ENCODE data around the gene ORC5. TPM values are rescaled to one million over a fixed set of nuclear protein-coding genes. Genes with fewer than 3 reads are reported as not detected.
"Not testable (repeated sequence)": the region's sequence is repeated elsewhere in the genome, so short reads cannot be mapped to it uniquely, and the experiment has no call there.

Gene ORC5
- total and polyA plus RNA-seq, 9 donors: 11.9 to 21.5 (median 16.1) TPM

DNA sequence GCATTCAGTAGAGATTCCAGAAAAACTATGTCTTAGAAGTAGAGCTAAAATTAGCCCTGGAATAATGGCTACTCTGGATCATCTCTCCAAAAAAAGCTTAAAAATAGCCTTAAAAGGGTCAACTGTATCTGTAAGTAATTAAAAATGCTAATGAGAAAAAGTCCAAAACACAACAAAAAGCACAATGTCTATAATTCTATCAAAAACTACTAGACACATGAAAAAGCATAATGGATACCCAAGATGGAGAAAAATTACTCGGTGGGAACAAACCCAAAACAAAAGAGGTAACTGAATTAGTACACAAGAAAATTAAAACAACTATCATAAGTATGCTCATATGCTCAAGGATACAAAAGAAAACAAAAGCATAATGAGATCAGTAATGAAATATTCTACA lies 15.4 kb downstream of the ORC5 start:
- no peak overlapping the region for H3K27ac ChIP-seq
- TF ChIP-seq, protein P1, sequence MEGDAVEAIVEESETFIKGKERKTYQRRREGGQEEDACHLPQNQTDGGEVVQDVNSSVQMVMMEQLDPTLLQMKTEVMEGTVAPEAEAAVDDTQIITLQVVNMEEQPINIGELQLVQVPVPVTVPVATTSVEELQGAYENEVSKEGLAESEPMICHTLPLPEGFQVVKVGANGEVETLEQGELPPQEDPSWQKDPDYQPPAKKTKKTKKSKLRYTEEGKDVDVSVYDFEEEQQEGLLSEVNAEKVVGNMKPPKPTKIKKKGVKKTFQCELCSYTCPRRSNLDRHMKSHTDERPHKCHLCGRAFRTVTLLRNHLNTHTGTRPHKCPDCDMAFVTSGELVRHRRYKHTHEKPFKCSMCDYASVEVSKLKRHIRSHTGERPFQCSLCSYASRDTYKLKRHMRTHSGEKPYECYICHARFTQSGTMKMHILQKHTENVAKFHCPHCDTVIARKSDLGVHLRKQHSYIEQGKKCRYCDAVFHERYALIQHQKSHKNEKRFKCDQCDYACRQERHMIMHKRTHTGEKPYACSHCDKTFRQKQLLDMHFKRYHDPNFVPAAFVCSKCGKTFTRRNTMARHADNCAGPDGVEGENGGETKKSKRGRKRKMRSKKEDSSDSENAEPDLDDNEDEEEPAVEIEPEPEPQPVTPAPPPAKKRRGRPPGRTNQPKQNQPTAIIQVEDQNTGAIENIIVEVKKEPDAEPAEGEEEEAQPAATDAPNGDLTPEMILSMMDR (IDR thresholded peaks at IDR 0.05): no peak
- TF ChIP-seq EP300 (IDR thresholded peaks at IDR 0.05) (no peak), POLR2A (IDR thresholded peaks at IDR 0.05) (no peak)
- no peak overlapping the region for H3K4me3 ChIP-seq
- no peak for DNase-seq
- no peaks in the 10 kb centered on the region for H3K9me3 ChIP-seq
- H3K27me3 ChIP-seq: no peaks in the 10 kb centered on the region
- 27 to 58% (median 54%) methylated on average over 1 of the region's 1 CpG for WGBS, 3 donors
- no peaks in the 10 kb centered on the region for H3K4me1 ChIP-seq (ENCODE audit: insufficient read depth)
- no peaks in the 10 kb centered on the region for H3K36me3 ChIP-seq
- intact Hi-C loops (cut with DNase I): no loop called here

GRCh38 chr7:104185346-104185745 lies 22.5 kb downstream of the ORC5 start:
- no peaks in the 10 kb centered on the region for H3K4me1 ChIP-seq (ENCODE audit: insufficient read depth)
- H3K27me3 ChIP-seq: no peaks in the 10 kb centered on the region
- intact Hi-C loops (cut with DNase I): no loop called here
- H3K36me3 ChIP-seq: no peaks in the 10 kb centered on the region
- H3K9me3 ChIP-seq: no peaks in the 10 kb centered on the region
- no peak overlapping the region for H3K27ac ChIP-seq
- H3K4me3 ChIP-seq: no peak overlapping the region
- no peak for TF ChIP-seq EP300 (IDR thresholded peaks at IDR 0.05)
- DNase-seq: no peak
- WGBS, 3 donors: 45 to 52% (median 49%) methylated on average over 3 of the region's 3 CpGs

DNA sequence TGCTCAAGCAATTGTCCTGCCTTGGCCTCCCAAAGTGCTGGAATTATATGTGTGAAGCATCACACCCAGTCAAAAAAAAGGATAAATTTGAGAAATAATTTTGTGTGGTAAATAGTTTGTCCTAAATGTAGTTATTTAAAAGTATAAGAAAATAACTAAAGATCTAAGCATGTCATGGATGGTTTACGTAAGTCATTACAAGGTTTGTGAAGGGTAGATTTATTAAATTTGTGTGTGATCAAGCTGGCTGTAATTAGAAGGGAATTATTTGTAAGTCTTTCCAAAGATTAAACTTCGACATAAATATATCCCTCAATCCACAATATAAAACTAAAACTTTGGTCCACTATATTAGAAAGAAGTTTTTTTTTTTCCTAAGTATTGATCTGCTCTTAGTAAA lies 28.6 kb downstream of the ORC5 start:
- Histone ChIP-seq H3K27ac (no peak overlapping the region), H3K27me3 (no peaks in the 10 kb centered on the region), H3K4me1 (ENCODE audit: insufficient read depth) (no peaks in the 10 kb centered on the region), H3K36me3 (no peaks in the 10 kb centered on the region), H3K4me3 (no peak overlapping the region), H3K9me3 (no peaks in the 10 kb centered on the region)
- TF ChIP-seq EP300 (IDR thresholded peaks at IDR 0.05) (no peak), POLR2A (IDR thresholded peaks at IDR 0.05) (no peak)
- TF ChIP-seq, protein P1 (IDR thresholded peaks at IDR 0.05): no peak
- DNase-seq: no peak
- intact Hi-C loops (cut with DNase I): no loop called here
- WGBS, 3 donors: 95 to 99% (median 97%) methylated on average over 2 of the region's 2 CpGs

DNA sequence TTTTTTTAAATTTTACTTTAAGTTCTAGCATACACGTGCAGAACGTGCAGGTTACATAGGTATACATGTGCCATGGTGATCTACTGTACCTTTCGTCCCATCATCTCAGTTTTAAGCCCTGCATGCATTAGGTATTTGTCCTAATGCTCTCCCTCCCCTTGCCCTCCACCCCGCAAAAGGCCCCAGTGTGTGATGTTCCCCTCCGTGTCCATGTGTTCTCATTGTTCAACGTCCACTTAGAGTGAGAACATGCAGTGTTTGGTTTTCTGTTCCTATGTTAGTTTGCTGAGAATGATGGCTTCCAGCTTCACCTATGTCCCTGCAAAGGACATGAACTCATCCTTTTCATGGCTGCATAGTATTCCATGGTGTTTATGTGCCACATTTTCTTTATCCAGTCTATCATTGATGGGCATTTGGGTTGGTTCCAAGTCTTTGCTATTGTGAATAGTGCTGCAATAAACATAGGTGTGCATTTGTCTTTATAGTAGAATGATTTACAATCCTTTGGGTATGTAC lies 30.2 kb downstream of the ORC5 start:
- H3K4me3 ChIP-seq; H3K27ac ChIP-seq; H3K9me3 ChIP-seq; H3K27me3 ChIP-seq; H3K36me3 ChIP-seq; DNase-seq; intact Hi-C loops (cut with DNase I); H3K4me1 ChIP-seq (ENCODE audit: insufficient read depth): not testable (repeated sequence)
- WGBS, 3 donors: 95 to 97% (median 96%) methylated on average over 6 of the region's 6 CpGs

DNA sequence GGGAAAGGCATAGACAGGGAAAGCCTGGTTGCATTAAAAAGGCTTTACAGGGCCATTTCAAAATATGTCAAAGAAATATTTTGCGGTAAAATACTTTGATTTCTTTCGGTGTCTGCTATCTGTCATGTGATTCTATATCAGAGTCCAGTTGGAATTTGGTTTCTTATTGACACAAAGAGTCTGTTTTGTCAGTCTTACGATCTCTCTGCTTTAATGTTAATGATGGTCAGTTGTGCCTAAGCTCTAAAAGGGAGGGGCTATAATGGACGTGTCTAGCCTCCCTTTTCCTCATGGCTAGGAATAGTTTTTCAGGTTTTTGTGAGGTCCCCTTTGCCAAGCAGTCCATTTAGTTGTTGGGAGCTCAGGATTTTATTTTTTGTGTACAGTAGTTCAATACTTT lies 31.5 kb downstream of the ORC5 start:
- intact Hi-C loops (cut with DNase I): no loop called here
- 47 to 68% (median 50%) methylated on average over 4 of the region's 4 CpGs for WGBS, 3 donors
- H3K4me3 ChIP-seq: no peak overlapping the region
- H3K9me3 ChIP-seq: no peaks in the 10 kb centered on the region
- H3K4me1 ChIP-seq (ENCODE audit: insufficient read depth): no peaks in the 10 kb centered on the region
- TF ChIP-seq, protein P1 (IDR thresholded peaks at IDR 0.05): no peak
- no peak for TF ChIP-seq POLR2A (IDR thresholded peaks at IDR 0.05)
- TF ChIP-seq EP300 (IDR thresholded peaks at IDR 0.05): no peak
- no peak for DNase-seq
- H3K36me3 ChIP-seq: no peaks in the 10 kb centered on the region
- no peaks in the 10 kb centered on the region for H3K27me3 ChIP-seq
- H3K27ac ChIP-seq: no peak overlapping the region

Data from ovary (tissue), 9 donors.